Thyroid gland (tissue), 4 donors: ENCODE results near the gene CASKIN2.

ENCODE experiments used
- CTCF ChIP-seq, 6 experiments: fragments of 200-600 bp in 3 of 6; fragments of 450-650 bp in 3 of 6; sonication (generic) in 3 of 6; IDR thresholded peaks; one replicate each; pipeline ENCODE4 v1.5.1; 2016 to 2019; ENCODE audit warnings: antibody characterized with exemption in 6 of 6, mild to moderate bottlenecking in 2 of 6, inconsistent platforms in 1 of 6, moderate library complexity in 1 of 6
- POLR2A ChIP-seq, 2 donors: fragments of 450-650 bp; IDR thresholded peaks; one replicate each; pipeline ENCODE4 v1.6.1; 2017; ENCODE audit warnings: antibody characterized with exemption in 2 of 2, mild to moderate bottlenecking in 2 of 2, moderate library complexity in 1 of 2

- TF ChIP-seq CTCF (IDR thresholded peaks at IDR 0.05) = no peak
- TF ChIP-seq POLR2A (IDR thresholded peaks at IDR 0.05) = no peak
Observed at GRCh38 chr17:75518201-75518600, 2.9 kb upstream of the CASKIN2 start.
